IPS-11a (cell line): ENCODE results near the gene CLRN3.

ENCODE experiments used
- H3K4me3 ChIP-seq: one replicate; pipeline ENCODE4 v1.5.1; 2013; ENCODE audit warnings: low read depth, low read length, control low read depth

Gene CLRN3, protein sequence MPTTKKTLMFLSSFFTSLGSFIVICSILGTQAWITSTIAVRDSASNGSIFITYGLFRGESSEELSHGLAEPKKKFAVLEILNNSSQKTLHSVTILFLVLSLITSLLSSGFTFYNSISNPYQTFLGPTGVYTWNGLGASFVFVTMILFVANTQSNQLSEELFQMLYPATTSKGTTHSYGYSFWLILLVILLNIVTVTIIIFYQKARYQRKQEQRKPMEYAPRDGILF

DNA sequence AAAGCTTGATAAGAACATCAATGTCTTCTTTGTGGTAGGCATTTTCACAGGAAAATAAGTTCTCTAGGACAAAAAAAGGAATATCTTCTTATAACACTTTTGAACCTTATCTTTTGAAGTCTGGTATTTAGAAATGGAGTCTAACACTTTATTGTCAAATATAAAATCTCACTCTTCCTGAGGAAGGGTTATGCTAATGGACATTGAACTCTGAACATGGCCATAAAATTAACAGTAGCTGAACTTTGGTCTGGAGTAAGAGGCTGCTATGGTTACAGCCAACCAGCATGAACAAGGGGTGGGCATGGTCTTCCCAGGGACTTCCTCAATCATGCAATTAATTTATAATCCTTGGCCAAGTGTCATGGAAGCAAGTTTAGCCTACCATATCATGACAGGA lies at the start of gene CLRN3:
Gene CLRN3, minus strand, starts transcription at position 199 of the 400 bp plus-strand sequence. Its CDS starts 157 bp downstream, at position 42.
- no peak within 1 kb of the TSS for H3K4me3 ChIP-seq

DNA sequence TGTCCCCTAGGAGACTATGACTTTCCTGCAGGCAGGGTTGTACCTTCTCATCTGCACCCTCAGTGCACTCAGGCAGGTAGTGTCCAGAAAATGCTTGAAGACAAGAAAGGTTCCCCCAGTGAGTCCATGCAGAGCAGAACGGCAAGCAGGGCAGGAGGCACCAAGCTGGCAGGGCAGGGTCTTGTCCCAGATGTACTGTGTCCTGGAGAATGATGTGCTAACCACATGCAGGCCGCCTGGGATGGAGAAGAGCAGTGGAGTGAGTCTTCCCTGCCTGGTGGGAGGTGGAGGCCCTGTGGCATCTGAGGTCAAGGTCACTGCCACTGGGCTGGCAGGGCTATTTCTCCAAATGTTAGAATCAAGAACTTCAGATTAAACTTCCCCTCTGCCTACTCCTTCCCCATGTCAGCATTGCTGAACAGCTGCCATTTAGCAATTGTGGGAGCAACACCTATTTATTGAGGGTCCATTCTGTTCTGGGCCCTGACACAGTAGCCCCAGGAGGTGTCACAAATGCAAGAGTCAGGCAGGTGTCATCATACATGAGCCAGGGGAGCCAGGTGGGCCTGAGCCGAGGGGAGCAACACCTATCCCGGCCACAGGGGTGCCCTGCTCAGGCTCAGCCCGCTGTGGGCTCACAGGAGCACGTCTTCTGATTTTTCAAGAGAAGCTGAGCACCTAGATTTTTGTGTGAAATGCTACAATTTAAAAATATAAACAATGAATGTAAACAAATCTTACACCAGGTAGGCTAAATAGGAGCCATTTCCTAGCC lies 48.3 kb upstream of the CLRN3 start:
- H3K4me3 ChIP-seq: no peak overlapping the region

DNA sequence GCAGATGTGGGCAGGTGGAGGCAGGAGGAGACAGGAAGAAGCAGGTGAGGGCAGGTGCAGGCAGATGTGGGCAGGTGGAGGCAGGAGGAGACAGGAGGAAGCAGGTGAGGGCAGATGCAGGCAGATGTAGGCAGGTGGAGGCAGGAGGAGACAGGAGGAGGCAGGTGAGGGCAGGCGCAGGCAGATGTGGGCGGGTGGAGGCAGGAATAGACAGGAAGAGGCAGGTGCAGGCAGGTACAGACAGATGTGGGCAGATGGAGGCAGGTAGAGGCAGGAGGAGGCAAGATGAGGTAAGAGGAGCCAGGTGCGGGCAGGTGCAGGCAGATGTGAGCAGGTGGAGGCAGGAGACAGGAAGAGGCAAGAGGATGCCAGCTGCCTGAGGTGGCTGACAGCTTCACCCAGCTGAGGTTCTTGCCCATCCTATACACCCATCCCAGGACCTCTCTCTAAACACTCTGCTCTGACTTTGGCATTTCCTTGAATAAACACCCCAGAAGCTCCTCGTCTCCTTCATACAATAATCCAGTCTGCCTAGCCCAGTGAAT lies 47.1 kb upstream of the CLRN3 start:
- H3K4me3 ChIP-seq: no peak overlapping the region

DNA sequence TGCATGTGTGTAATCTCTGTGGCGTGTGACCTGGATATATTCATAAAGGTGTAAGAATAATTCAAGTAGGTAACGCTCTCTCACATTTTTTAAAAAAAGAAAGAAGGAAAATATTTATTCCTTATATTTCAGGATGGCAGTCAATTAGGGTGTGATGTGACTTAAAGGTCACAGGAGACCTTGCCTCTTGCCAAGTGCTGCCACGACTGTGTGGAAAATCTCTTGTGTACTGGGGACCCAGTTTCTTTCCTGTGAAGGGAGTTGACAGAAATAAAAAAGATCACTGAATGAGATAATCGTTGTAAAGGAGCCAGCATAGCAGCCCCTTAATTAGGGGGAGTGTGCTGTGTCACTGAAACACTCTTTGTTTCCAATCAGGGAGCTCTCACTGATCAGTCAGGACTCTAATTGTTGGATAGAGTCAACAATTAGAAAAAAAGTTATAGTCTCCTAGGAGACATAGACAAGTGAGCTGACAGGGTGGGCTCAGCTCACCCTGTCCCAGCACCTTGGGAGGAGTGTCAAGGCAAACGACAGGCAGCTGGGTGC lies 45.2 kb upstream of the CLRN3 start:
- H3K4me3 ChIP-seq: no peak overlapping the region

DNA sequence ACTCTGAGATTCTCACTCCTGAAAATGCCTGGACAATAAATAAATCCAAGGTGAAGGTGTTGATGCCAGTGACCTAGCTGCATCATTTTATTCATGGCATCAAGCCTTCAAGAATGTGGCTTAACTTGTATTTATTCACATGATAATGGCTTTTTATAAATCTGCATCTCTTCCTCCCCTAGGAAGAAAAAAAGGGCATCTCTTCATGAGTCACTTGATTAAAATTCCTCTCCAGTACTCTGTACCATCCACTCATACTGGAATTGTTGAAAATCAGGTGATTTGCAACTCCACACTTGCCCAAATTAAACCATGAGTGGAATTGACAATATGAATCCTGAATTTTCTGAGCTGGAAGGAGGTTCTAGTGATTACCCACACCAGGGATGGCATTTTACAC lies 44.3 kb upstream of the CLRN3 start:
- no peak overlapping the region for H3K4me3 ChIP-seq

DNA sequence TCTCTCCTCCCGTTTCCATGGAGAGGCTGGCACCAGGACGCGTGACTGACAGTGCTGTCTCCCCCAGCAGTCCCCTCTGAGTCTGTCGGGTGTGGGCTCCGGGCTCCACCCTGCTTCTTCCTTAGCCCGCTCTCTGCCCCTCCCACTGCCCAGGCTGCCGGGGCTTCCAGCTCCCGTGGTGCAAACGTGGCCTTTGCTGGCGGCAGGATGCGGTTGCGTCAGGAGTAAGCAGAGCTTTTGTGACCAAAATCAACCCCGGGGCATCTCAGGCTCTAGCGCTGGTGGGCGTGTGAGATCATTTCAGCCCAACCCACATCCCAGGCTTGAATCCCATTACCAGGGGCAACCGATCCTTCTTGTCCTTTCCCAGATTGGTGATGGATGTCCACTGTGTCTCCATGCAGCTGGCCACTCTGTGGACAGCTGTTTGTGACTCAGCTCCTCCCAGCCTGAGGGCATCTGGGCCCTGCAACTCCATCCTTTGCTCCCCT lies 42.4 kb upstream of the CLRN3 start:
- H3K4me3 ChIP-seq: no peak overlapping the region

DNA sequence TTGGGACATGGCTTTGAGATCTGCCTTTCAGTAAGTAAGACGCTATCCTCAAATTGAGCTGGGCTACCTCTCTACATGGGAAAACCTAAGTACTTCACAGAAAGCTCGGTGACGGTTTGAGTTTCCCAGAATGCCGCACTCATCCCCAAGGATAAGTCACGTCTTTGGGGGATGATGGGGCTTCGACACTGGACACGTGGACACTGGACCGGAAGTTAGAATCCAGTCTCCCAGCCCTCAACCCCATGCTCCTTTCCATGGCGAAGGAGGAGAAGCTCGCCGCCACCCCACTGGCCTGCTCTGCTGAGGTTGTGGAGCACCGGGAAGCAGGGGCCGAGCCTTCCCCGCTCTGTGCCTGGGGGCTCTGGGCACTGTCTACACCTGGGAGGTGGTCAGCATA lies 41.6 kb upstream of the CLRN3 start:
- no peak overlapping the region for H3K4me3 ChIP-seq

DNA sequence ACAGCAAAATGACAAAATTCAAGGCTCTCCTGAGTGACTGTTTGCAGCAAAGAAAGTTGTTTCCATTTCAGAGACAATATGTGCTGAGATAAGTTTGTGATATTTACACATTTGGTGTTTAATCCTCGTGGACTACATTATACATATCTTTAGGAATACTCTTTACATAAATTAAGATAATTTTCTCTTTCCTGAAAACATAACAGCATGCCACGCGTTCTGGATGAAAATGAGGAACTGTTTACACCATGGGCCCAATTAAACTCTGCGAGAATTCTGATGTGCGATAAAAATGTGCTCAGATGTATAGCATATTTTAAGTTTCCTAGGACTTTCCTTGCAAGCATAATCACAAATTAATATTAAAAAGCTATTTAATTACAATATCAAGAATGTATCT lies 40.5 kb upstream of the CLRN3 start:
- H3K4me3 ChIP-seq: no peak overlapping the region

DNA sequence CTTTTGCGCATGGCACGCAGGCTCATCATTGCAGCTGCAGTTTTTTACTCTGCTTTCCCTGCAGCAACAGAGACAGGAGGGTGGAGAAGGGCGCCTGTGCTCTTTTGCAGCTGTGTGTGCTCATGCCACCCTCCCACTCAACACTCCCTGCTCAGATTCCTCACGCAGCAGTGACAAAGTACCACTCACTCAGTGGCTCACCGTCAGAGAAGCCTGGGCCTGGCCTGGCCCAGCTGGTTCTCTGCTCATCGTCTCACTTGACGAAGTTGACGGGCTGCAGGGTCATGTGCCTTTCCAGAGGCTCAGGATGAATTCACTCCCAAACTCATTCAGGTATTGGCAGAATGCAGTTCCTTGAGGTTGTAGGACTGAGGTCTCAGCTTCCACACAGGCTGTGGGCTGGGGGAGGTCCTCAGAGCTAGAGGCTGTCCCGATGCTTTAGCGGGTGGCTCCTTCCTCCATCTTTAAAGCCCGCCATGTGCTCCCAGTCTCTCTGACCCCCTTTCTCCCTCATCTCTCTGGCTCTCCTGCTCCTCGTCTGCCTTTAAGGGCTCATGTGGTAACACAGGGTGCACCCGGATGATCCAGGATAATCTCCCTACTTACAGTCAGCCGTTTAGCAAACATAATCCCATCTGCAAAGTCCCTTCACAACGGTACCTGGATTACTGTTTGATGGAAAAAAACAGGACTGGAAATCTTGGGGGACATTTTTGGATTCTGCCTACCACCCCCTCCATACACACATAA lies 40.0 kb upstream of the CLRN3 start:
- no peak overlapping the region for H3K4me3 ChIP-seq

DNA sequence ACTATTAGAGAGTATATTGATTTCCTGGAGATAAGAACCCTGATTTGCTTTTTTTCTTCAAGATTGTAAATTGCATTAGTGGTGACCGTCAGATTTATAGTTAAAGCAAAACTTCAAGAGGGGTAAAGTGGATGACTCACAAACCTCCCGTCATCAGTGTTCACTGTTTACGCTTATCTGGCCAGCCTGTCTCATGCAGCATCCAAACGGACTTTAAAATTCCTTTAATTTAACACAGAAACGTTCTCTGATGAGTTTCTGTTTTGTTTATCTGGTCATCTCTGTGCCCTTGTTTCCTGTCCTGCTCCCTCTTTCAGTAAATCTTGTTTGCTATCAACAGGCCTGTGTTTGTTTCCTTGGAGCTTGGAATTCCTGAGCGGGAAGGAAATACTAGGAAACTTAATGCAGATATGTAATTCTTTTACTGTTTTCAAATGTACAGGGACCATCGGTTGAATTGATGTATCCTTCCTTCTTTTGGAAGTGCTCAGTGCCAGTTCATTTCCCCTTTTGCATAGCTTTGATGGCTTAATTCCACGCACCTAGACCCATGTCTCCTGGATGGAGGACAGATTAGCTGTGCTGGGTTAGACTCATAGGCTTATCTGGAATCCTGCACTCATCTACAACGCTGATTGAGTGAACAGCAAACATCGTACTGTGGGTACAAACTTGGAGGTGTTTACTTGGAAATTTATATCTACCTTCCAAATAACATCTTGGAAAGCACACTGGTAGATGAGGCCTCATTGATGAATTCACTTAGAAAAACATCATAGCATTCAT lies 35.5 kb upstream of the CLRN3 start:
- no peak overlapping the region for H3K4me3 ChIP-seq

DNA sequence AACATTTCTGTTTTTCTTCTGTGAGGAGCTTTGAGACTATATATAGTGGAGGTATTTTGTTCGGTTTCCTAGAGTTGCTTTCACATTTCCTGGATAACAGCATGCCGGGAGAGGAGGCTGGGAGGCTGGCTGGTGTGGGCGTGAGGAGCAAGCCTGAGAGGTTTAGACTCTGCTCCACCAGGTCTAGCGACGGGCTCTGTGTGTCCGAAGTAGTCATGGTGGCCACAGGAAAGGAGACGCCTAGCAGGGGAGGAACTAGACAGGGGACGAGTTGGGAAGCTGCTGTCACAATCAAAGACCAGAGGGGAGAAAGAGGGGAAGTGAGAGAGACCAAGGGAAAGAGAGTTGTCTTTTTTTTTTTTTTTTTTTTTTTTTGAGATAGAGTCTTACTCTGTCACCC lies 33.7 kb upstream of the CLRN3 start:
- H3K4me3 ChIP-seq: no peak overlapping the region

DNA sequence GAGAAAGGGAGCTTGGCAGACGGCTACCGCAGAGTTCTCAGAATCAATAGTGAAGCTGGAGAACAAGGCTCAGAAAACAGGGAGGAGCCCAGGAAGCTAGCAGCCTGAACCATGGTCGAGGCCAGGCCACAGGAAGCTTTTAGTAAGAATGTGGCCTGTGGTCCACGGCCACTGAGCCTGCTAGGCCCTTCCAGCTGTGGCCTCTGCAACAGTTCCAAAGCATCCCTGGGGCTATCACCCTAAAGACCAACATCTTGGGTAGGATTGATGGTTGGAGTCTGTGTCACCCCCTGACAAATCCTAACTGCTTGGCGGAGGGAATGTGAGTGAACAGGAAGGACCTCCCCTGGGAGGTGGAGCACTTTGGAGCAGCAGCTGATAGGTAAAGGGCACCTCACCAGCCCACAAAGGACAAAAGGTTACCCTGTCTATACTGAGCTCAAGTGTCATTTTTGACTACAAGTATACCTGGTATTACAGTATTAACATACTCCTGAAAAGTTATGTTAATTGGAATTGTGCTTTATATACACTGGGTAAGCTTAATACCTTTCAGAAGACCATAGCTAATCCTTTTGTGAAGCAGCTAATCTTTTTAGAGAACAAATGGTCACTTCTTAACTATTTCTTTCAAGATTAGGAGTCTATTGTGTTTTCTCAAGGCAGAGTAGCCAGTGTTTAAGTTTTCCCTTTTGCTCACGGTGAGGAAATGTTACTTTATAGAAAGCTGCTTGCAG lies 32.9 kb upstream of the CLRN3 start:
- H3K4me3 ChIP-seq: no peak overlapping the region

DNA sequence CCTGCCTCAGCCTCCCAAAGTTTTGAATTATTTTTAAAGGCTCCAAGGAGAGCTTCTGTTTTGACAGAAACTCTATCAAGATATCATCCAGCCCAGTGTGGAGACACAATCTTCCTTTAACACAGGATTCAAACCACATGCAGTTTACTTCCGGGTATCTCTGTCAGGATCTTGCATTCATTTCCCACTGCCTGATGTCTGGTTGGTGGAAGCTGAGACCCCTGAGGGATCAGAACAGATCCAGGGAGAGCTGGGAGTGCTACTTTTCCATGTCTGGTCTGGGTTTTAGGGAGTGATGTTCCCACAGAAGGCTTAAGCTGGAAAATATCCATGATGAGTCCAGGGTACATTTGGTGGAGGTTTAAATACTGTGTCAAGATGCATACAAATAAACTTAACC lies 30.9 kb upstream of the CLRN3 start:
- H3K4me3 ChIP-seq: no peak overlapping the region

DNA sequence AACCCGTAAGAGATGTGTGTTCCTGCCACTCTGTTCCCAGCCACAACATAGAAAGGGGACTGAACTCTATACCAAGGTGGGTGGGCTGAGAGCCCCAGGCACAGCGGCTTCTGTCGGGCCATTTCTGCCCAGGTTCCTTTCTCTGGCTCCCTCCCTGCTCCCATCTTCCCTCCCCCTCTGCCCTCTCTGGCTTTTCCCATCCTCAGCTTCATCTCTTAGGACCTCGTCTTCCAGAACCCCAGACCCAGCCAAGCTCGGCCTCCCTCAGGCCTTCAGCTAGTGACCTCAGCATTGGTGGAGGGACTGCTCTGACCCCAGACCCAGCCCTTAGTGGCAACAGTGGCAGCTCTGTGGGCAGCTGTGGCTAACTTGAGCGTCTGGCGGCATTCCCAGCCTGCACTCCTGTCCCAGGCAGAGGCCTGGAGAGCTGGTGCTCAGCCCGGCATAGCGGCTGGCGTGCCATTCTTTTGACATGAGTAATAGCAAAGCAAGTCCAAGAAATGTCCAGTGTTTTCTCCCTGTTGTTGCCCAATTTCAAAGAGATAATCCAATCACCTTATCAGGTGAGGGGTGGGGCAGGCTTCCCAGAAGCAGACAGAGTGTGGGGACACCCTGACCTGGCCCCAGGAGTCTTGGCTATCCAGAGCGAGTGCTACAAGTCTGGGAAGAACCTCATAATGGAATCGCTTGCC lies 30.1 kb upstream of the CLRN3 start:
- no peak overlapping the region for H3K4me3 ChIP-seq

DNA sequence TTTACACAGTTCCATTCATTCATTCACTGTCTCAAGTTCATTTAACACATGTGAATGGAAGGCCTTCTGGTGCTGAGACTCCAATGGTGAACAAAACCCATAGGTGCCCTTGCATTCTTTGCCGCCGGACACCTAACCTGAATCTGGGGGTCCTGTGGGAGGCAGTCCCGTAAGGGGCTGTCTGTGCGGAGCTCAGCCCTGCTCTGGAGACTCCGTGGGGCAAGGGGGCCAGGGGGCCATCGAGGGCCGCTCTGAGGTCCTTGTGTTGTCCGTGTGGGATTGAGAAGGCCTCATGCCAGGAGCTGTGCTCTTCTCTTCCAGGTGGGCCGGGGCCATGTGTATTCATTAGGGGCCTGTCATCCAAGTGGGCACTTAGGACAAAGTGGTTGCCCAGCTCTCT lies 29.5 kb upstream of the CLRN3 start:
- no peak overlapping the region for H3K4me3 ChIP-seq

DNA sequence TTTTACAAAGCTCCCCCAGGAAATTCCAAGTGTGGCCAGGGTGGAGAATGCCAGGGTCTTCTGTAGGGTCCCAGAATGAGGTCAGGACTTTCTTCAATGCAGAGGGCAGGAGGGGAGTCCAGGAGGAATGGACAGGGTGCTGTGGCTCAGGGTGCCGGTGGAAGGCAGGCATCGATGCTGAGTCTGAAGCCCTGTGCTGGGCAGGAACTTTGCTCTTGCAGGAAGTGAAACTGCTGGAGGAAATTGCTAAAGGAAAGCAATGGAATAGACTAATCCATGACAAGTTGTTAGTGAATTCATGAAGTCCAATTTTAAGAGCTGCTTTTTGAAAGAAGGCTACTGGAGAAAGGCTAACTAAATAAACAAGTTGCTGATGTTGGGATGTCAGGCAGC lies 29.0 kb upstream of the CLRN3 start:
- H3K4me3 ChIP-seq: no peak overlapping the region

DNA sequence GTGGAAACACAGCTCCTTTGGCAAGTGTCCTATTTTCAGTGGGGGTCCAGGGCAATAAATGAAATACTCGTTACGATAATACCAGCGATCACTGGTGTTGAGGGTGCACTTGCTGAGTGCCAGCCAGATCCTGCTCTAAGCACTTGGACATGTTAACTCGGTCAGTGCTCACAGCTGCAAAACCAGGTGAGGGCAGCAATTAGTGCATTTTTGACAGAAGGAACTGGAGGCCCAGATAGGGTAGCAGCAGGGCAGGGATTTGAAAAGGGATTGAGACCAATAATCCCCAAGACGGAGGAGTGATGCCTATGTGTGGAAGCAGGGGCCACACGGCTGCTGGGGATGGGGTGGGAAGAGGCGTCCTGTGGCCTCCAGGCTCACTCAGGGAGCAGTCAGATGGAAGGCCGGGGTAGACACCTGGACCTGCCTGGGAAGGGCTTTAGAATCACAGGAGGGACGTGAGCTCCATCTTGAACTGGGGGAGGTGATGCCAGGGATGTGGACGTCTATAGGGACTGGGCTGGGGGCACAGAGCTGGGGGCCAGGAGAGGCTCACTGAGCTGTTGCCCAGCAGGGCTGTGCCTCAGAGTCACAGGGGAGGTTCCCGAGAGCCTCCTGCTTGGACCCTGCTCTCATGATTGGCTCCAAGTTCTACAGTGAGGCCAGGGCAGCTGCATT lies 28.5 kb upstream of the CLRN3 start:
- no peak overlapping the region for H3K4me3 ChIP-seq

DNA sequence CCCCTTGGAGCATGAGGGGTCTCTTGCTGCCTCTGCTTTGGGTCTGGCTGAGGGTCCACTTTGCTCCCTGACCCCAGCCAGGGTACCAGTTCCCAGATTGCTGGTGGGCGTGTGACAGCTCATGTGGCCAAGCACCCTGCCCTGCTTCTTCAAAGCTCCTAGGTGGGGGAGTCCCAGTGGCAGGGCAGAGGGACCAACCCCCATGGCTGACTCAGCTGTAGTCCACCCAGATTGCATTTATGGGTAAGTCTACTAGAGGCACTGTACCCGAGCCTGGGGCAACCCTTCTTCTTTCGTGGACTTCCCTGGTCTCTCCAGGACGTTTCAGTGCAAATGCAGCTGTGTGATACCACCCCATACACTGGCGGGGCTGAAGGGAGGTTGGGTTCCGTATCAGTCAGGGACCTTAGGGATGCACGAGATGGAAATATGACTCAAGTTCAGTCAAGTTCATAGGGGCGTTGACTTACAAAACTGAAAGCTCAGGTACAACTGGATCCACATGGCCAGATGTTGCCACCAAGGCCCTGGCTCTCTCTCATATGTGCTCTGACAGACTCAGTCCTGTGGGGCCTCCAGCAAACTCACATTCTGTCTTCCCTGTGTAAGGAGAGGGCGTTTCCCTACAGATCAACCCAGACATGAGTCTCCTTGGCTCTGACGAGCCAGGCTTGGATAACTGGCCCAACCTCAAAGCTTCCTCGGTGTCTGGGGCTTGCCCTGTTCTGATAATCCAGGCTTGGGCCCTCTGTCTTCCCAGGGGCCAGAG lies 27.7 kb upstream of the CLRN3 start:
- H3K4me3 ChIP-seq: no peak overlapping the region
